CD8-positive, alpha-beta memory T cell (primary cell): Measurements from ENCODE around the gene PTK6. TPM values are rescaled to one million over a fixed set of nuclear protein-coding genes. Genes with fewer than 3 reads are reported as not detected.

Source experiments
- CTCF ChIA-PET: fragments of 350-600 bp; sonication (Branson Sonifier 250); formaldehyde crosslinking; loops from one replicate; lab custom pipeline; 2021; ENCODE audit warnings: antibody characterized with exemption; lab: Charles Lee
- POLR2A ChIA-PET: fragments of 350-600 bp; sonication (Branson Sonifier 250); formaldehyde crosslinking; loops from one replicate; lab custom pipeline; 2021; ENCODE audit warnings: antibody characterized with exemption; lab: Charles Lee
- DNase-seq, 5 donors: peaks; one replicate each; pipeline versions ENCODE4 v3.0.0 to v3.0.0-alpha.2; 2020 to 2022; ENCODE audit warnings: mixed read lengths in 1 of 5
- H3K27ac ChIP-seq: one replicate; pipeline ENCODE4 v1.7.0; 2013; ENCODE audit warnings: low read depth, mild to moderate bottlenecking, low read length, moderate library complexity
- H3K27me3 ChIP-seq: 2 replicates; pipeline ENCODE4 v1.7.0; 2013; ENCODE audit warnings: low read length, mild to moderate bottlenecking; ENCODE audit not compliant: insufficient read depth, poor library complexity, severe bottlenecking
- H3K36me3 ChIP-seq: 2 replicates; pipeline ENCODE4 v1.7.0; 2013; ENCODE audit warnings: mild to moderate bottlenecking, low read length, moderate library complexity; ENCODE audit not compliant: insufficient read depth
- H3K4me1 ChIP-seq: 2 replicates; pipeline ENCODE4 v1.7.0; 2013; ENCODE audit warnings: mild to moderate bottlenecking, low read length, moderate library complexity; ENCODE audit not compliant: insufficient read depth
- H3K4me3 ChIP-seq: 2 replicates; pipeline ENCODE4 v1.7.0; 2013; ENCODE audit warnings: mild to moderate bottlenecking, low read length
- H3K9me3 ChIP-seq: 2 replicates; pipeline ENCODE4 v1.7.0; 2013; ENCODE audit warnings: mild to moderate bottlenecking, low read length
- H3K27ac Mint-ChIP-seq, 8 donors: one replicate each; pipeline ENCODE4 v1.8.0; 2020 to 2021; ENCODE audit warnings: mixed read lengths in 8 of 8, mild to moderate bottlenecking in 6 of 8, inconsistent platforms in 3 of 8, moderate library complexity in 3 of 8
- H3K27me3 Mint-ChIP-seq, 2 donors: one replicate each; pipeline ENCODE4 v1.8.0; 2020 to 2021; ENCODE audit warnings: mixed read lengths in 2 of 2, mild to moderate bottlenecking in 1 of 2, moderate library complexity in 1 of 2
- H3K36me3 Mint-ChIP-seq, 3 donors: one replicate each; pipeline ENCODE4 v1.8.0; 2020 to 2021; ENCODE audit warnings: mixed read lengths in 3 of 3, inconsistent platforms in 1 of 3, mild to moderate bottlenecking in 1 of 3
- H3K4me1 Mint-ChIP-seq, 3 donors: one replicate each; pipeline ENCODE4 v1.8.0; 2020 to 2021; ENCODE audit warnings: mixed read lengths in 3 of 3, inconsistent platforms in 1 of 3, mild to moderate bottlenecking in 1 of 3
- H3K4me3 Mint-ChIP-seq, 7 donors: one replicate each; pipeline ENCODE4 v1.8.0; 2020 to 2021; ENCODE audit warnings: mixed read lengths in 7 of 7, mild to moderate bottlenecking in 6 of 7, moderate library complexity in 4 of 7, inconsistent platforms in 2 of 7
- H3K9me3 Mint-ChIP-seq, 5 donors: one replicate each; pipeline ENCODE4 v1.8.0; 2020 to 2022; ENCODE audit warnings: mixed read lengths in 5 of 5, mild to moderate bottlenecking in 3 of 5, moderate library complexity in 2 of 5, inconsistent platforms in 1 of 5
- polyA plus RNA-seq: library from polyadenylated mRNA; unstranded; fragments of 300-500 nt; fragmentation: Illumina TruSeq; gene quantifications from one replicate; pipeline ENCODE4 v1.2.3, GENCODE V29; 2021
- total RNA-seq, 2 experiments: library from RNA; stranded (reverse); gene quantifications; one replicate each; pipeline ENCODE4 v1.2.3, GENCODE V29; 2021

PTK6 gene
- total and polyA plus RNA-seq, 3 experiments from 2014 or later, result 0.16 to 0.31 (median 0.18) TPM

- ChIA-PET POLR2A (interaction anchor here (0.6 kb wide), 1 partner anchor 264 kb away, joined by 3 read pairs; no protein-coding TSS in a partner anchor), CTCF (no interaction called here)
- Histone ChIP-seq H3K27me3 (no peaks in the 10 kb centered on the region), H3K36me3 (peaks cover 12% of the 10 kb centered on the region), H3K9me3 (no peaks in the 10 kb centered on the region), H3K27ac (no peak overlapping the region), H3K4me3 (no peak overlapping the region), H3K4me1 (peaks cover 5% of the 10 kb centered on the region)
- H3K9me3 Mint-ChIP-seq, result peaks cover 0 to 3% (median 0%) of the 10 kb centered on the region in 5 donors
- H3K27me3 Mint-ChIP-seq, result peaks cover 0 to 1% of the 10 kb centered on the region in 2 donors
- peaks cover 5 to 25% (median 14%) of the 10 kb centered on the region in 3 donors for H3K4me1 Mint-ChIP-seq
- H3K4me3 Mint-ChIP-seq, result peak overlapping the region in 1 of 7 donors; percentile 68
- H3K27ac Mint-ChIP-seq, result no peak overlapping the region
- DNase-seq, result peak in 1 of 5 donors; percentile 42
- peaks cover 3 to 20% (median 7%) of the 10 kb centered on the region in 3 donors for H3K36me3 Mint-ChIP-seq
These were observed 10.0 kb downstream of the PTK6 start for GRCh38 chr20:63527184-63527583.

- CTCF ChIA-PET, result no interaction called here
- Mint-ChIP-seq H3K36me3 (peaks cover 2 to 25% (median 7%) of the 10 kb centered on the region in 3 donors), H3K4me1 (peaks cover 5 to 28% (median 10%) of the 10 kb centered on the region in 3 donors), H3K9me3 (peaks cover 0 to 3% (median 0%) of the 10 kb centered on the region in 5 donors), H3K27ac (no peak overlapping the region), H3K4me3 (peak overlapping the region in 1 of 7 donors; percentile 34), H3K27me3 (no peaks in the 10 kb centered on the region)
- DNase-seq, result peak in 1 of 5 donors; percentile 15
- Histone ChIP-seq H3K27me3 (no peaks in the 10 kb centered on the region), H3K27ac (no peak overlapping the region), H3K4me1 (peaks cover 14% of the 10 kb centered on the region), H3K4me3 (no peak overlapping the region), H3K9me3 (no peaks in the 10 kb centered on the region), H3K36me3 (peaks cover 14% of the 10 kb centered on the region)
- POLR2A ChIA-PET, result no interaction called here
These were observed 11.2 kb downstream of the PTK6 start for GRCh38 chr20:63525971-63526370.

- peaks cover 2 to 25% (median 7%) of the 10 kb centered on the region in 3 donors for H3K36me3 Mint-ChIP-seq
- Histone ChIP-seq H3K36me3 (peaks cover 14% of the 10 kb centered on the region), H3K4me3 (no peak overlapping the region), H3K9me3 (no peaks in the 10 kb centered on the region), H3K4me1 (peaks cover 14% of the 10 kb centered on the region), H3K27ac (no peak overlapping the region), H3K27me3 (no peaks in the 10 kb centered on the region)
- peak overlapping the region in 1 of 7 donors; percentile 84 for H3K4me3 Mint-ChIP-seq
- DNase-seq, result no peak
- POLR2A ChIA-PET, result interaction anchor here (0.6 kb wide), 1 partner anchor 14 kb away, joined by 6 read pairs; no protein-coding TSS in a partner anchor
- peaks cover 5 to 28% (median 10%) of the 10 kb centered on the region in 3 donors for H3K4me1 Mint-ChIP-seq
- H3K9me3 Mint-ChIP-seq, result peaks cover 0 to 3% (median 0%) of the 10 kb centered on the region in 5 donors
- CTCF ChIA-PET, result no interaction called here
- peak overlapping the region in 1 of 8 donors; percentile 77 for H3K27ac Mint-ChIP-seq
- H3K27me3 Mint-ChIP-seq, result no peaks in the 10 kb centered on the region
These were observed 12.0 kb downstream of the PTK6 start for GRCh38 chr20:63525185-63525584.

GRCh38 chr20:63522981-63523611 is 14.1 kb downstream of the PTK6 start:
- Mint-ChIP-seq H3K9me3 (peaks cover 0 to 3% (median 0%) of the 10 kb centered on the region in 5 donors), H3K36me3 (peaks cover 2 to 25% (median 7%) of the 10 kb centered on the region in 3 donors), H3K27ac (peak overlapping the region in 1 of 8 donors; percentile 77), H3K4me1 (peaks cover 8 to 36% (median 10%) of the 10 kb centered on the region in 3 donors), H3K27me3 (no peaks in the 10 kb centered on the region), H3K4me3 (peak overlapping the region in 6 of 7 donors; percentile 57 to 76 (median 67))
- H3K27ac ChIP-seq, result no peak overlapping the region
- no peaks in the 10 kb centered on the region for H3K9me3 ChIP-seq
- ChIA-PET CTCF (interaction anchor here (1.1 to 2.4 kb wide), 5 partner anchors 11 to 119 kb away, joined by 3 to 17 read pairs (median 3); partner anchors contain the start of gene PTK6), POLR2A (interaction anchor here (0.6 to 3.1 kb wide), 8 partner anchors 11 to 342 kb away, joined by 3 to 31 read pairs (median 3); partner anchors contain the start of genes GMEB2, PTK6, RTEL1 and STMN3)
- DNase-seq, result peak in 1 of 5 donors; percentile 49
- H3K4me1 ChIP-seq, result peaks cover 20% of the 10 kb centered on the region
- no peaks in the 10 kb centered on the region for H3K27me3 ChIP-seq
- peaks cover 14% of the 10 kb centered on the region for H3K36me3 ChIP-seq
- no peak overlapping the region for H3K4me3 ChIP-seq

- CTCF ChIA-PET, result interaction anchor here (0.7 to 3.1 kb wide), 10 partner anchors 9 to 451 kb away, joined by 3 to 20 read pairs (median 3); partner anchors contain the start of genes PTK6 and RTEL1
- H3K4me3 ChIP-seq, result no peak overlapping the region
These were observed 14.9 kb downstream of the PTK6 start for GRCh38 chr20:63522091-63522868.

GRCh38 chr20:63521602-63522001 is 15.6 kb downstream of the PTK6 start:
- peak overlapping the region; percentile 79 for H3K27ac ChIP-seq
- peaks cover 14% of the 10 kb centered on the region for H3K36me3 ChIP-seq
- no peaks in the 10 kb centered on the region for H3K27me3 ChIP-seq
- H3K36me3 Mint-ChIP-seq, result peaks cover 5 to 25% (median 7%) of the 10 kb centered on the region in 3 donors
- DNase-seq, result peak in 1 of 5 donors; percentile 49
- H3K4me1 Mint-ChIP-seq, result peaks cover 8 to 34% (median 10%) of the 10 kb centered on the region in 3 donors
- no peaks in the 10 kb centered on the region for H3K9me3 ChIP-seq
- no peaks in the 10 kb centered on the region for H3K27me3 Mint-ChIP-seq
- peak overlapping the region in 3 of 8 donors; percentile 35 to 91 (median 90) for H3K27ac Mint-ChIP-seq
- H3K4me1 ChIP-seq, result peaks cover 20% of the 10 kb centered on the region
- H3K4me3 Mint-ChIP-seq, result peak overlapping the region; percentile 76 to 87 (median 78)
- peak overlapping the region; percentile 70 for H3K4me3 ChIP-seq
- peaks cover 0 to 3% (median 0%) of the 10 kb centered on the region in 5 donors for H3K9me3 Mint-ChIP-seq
- POLR2A ChIA-PET, result interaction anchor here (0.6 to 3.1 kb wide), 21 partner anchors 8 to 727 kb away, joined by 3 to 31 read pairs (median 7); partner anchors contain the start of genes ARFRP1, GMEB2, HELZ2 and PTK6
- CTCF ChIA-PET, result interaction anchor here (1.0 to 3.1 kb wide), 8 partner anchors 9 to 452 kb away, joined by 3 to 24 read pairs (median 8); partner anchors contain the start of genes PTK6, RTEL1 and TPD52L2

More at GRCh38 chr20:63522091-63522868, 14.9 kb downstream of the PTK6 start:
- Mint-ChIP-seq H3K27me3 (no peaks in the 10 kb centered on the region), H3K36me3 (peaks cover 5 to 25% (median 7%) of the 10 kb centered on the region in 3 donors), H3K4me1 (peaks cover 8 to 34% (median 10%) of the 10 kb centered on the region in 3 donors), H3K27ac (peak overlapping the region in 6 of 8 donors; percentile 55 to 84 (median 74)), H3K9me3 (peaks cover 0 to 3% (median 0%) of the 10 kb centered on the region in 5 donors), H3K4me3 (peak overlapping the region; percentile 56 to 74 (median 66))
- H3K4me1 ChIP-seq, result peaks cover 20% of the 10 kb centered on the region
- H3K36me3 ChIP-seq, result peaks cover 14% of the 10 kb centered on the region
- no peak overlapping the region for H3K27ac ChIP-seq
- H3K9me3 ChIP-seq, result no peaks in the 10 kb centered on the region
- POLR2A ChIA-PET, result interaction anchor here (0.6 to 3.1 kb wide), 8 partner anchors 12 to 435 kb away, joined by 3 to 31 read pairs (median 3); partner anchors contain the start of genes GMEB2, PTK6, STMN3 and TPD52L2
- no peaks in the 10 kb centered on the region for H3K27me3 ChIP-seq
- DNase-seq, result peak in 1 of 5 donors; percentile 48
